ENCODE data around the gene C3orf20. TPM values are rescaled to one million over a fixed set of nuclear protein-coding genes. Genes with fewer than 3 reads are reported as not detected.

The C3orf20 gene
- total and polyA plus RNA-seq, 2 of the 13 experiments (the other 11 are each of a cell fraction or from before 2014, with no cell fraction given): 0.03 to 0.04 TPM

DNA sequence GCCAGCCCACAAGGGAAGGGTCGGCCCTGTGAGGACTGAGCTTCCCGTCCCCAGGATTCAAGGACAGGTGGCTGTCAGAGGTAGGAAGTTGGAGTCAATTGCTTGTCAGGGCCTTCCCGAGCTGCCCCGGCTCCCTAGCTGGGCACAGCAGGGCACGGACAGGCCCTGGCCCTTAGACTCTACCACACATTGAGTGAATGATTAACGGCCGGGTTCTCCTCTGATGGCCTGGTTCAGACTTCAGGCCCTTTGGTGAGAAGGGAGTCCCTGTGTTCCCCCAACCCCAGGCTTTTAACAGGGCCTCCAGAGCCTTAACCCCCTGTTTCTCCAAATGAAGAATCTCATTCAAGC, 127.4 kb downstream of the C3orf20 start (continued):
- no peak for TF ChIP-seq ZNF318 (CRISPR knock-in tag; IDR thresholded peaks at IDR 0.05)
- no peak for TF ChIP-seq HNRNPH1 (optimal IDR thresholded peaks at IDR 0.05; ENCODE audit: low read depth, low read length)
- TF ChIP-seq BATF2 (CRISPR knock-in tag; IDR thresholded peaks at IDR 0.05): no peak
- no peak for TF ChIP-seq ZNF577 (CRISPR knock-in tag; IDR thresholded peaks at IDR 0.05; ENCODE audit: borderline replicate concordance, low read depth)
- TF ChIP-seq TBP (CRISPR knock-in tag; IDR thresholded peaks at IDR 0.05): no peak
- no peak for TF ChIP-seq MIXL1 (CRISPR knock-in tag; IDR thresholded peaks at IDR 0.05)
- TF ChIP-seq ZNF678 (CRISPR knock-in tag; IDR thresholded peaks at IDR 0.05): no peak
- TF ChIP-seq POLR2AphosphoS2 (IDR thresholded peaks at IDR 0.05; ENCODE audit: low read depth, low read length): no peak
- no peak for TF ChIP-seq ATF2 (CRISPR knock-in tag; IDR thresholded peaks at IDR 0.05)
- no peak for TF ChIP-seq MEIS2 (CRISPR knock-in tag; IDR thresholded peaks at IDR 0.05)
- TF ChIP-seq, protein P1, sequence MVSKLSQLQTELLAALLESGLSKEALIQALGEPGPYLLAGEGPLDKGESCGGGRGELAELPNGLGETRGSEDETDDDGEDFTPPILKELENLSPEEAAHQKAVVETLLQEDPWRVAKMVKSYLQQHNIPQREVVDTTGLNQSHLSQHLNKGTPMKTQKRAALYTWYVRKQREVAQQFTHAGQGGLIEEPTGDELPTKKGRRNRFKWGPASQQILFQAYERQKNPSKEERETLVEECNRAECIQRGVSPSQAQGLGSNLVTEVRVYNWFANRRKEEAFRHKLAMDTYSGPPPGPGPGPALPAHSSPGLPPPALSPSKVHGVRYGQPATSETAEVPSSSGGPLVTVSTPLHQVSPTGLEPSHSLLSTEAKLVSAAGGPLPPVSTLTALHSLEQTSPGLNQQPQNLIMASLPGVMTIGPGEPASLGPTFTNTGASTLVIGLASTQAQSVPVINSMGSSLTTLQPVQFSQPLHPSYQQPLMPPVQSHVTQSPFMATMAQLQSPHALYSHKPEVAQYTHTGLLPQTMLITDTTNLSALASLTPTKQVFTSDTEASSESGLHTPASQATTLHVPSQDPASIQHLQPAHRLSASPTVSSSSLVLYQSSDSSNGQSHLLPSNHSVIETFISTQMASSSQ (IDR thresholded peaks at IDR 0.05; ENCODE audit: low read depth): 0 out of 2 replicates have a peak, but pooled peaks have one; percentile 49
- TF ChIP-seq, protein P1 (CRISPR knock-in tag; IDR thresholded peaks at IDR 0.05; ENCODE audit: borderline replicate concordance): no peak
- TF ChIP-seq ZNF280D (CRISPR knock-in tag; IDR thresholded peaks at IDR 0.05): no peak

Data from HepG2 (cell line).